WTC11 (cell line): ENCODE results near the gene GBA2. TPM values are rescaled to one million over a fixed set of nuclear protein-coding genes. Genes with fewer than 3 reads are reported as not detected.

Source experiments
- ATAC-seq: fragments of 200-7000 bp; cut with Tn5 transposase; 2 replicates; pipeline ENCODE4 v1.10.0; 2021; ENCODE audit warnings: mild to moderate bottlenecking, moderate library complexity
- CTCF ChIA-PET: fragments of 300-600 bp; sonication (Branson Sonifier 250); formaldehyde crosslinking; loops from one replicate; lab custom pipeline; 2021; ENCODE audit warnings: antibody characterized with exemption; lab: Charles Lee
- POLR2A ChIA-PET: fragments of 350-600 bp; sonication (Branson Sonifier 250); formaldehyde crosslinking; loops from one replicate; lab custom pipeline; 2021; ENCODE audit warnings: antibody characterized with exemption; lab: Charles Lee
- DNase-seq: peaks from one replicate; pipeline ENCODE4 v3.0.0; 2021; ENCODE audit warnings: low spot score
- H3K27ac Mint-ChIP-seq: 2 replicates; pipeline ENCODE4 v1.8.0; 2021; ENCODE audit warnings: mixed read lengths
- H3K27me3 Mint-ChIP-seq: 2 replicates; pipeline ENCODE4 v1.8.0; 2021; ENCODE audit warnings: low read depth, mild to moderate bottlenecking, moderate library complexity, mixed read lengths
- H3K36me3 Mint-ChIP-seq: 2 replicates; pipeline ENCODE4 v1.8.0; 2021; ENCODE audit warnings: mixed read lengths
- H3K4me1 Mint-ChIP-seq: 2 replicates; pipeline ENCODE4 v1.8.0; 2022; ENCODE audit warnings: mixed read lengths
- H3K4me3 Mint-ChIP-seq: 2 replicates; pipeline ENCODE4 v1.8.0; 2021; ENCODE audit warnings: mild to moderate bottlenecking, moderate library complexity, mixed read lengths
- H3K9me3 Mint-ChIP-seq: 2 replicates; pipeline ENCODE4 v1.8.0; 2021; ENCODE audit warnings: mixed read lengths
- ARID4B ChIP-seq: sonication (generic); formaldehyde crosslinking; IDR thresholded peaks from 2 replicates; pipeline ENCODE4 v1.8.0; 2023; ENCODE audit warnings: missing genetic modification reagents, mild to moderate bottlenecking, borderline replicate concordance
- HMGA2 ChIP-seq: fragments of 250-450 bp; sonication (Bioruptor Pico); IDR thresholded peaks from 2 replicates; pipeline ENCODE4 v1.4.0; 2021; ENCODE audit warnings: mild to moderate bottlenecking, moderate library complexity
- JAZF1 ChIP-seq: fragments of 250-450 bp; sonication (Bioruptor Pico); IDR thresholded peaks from 2 replicates; pipeline ENCODE4 v1.9.0; 2021; ENCODE audit warnings: moderate library complexity, mild to moderate bottlenecking, inconsistent platforms
- KAT7 ChIP-seq: sonication (generic); formaldehyde crosslinking; IDR thresholded peaks from 2 replicates; pipeline ENCODE4 v1.8.1; 2023; ENCODE audit warnings: missing genetic modification reagents, mild to moderate bottlenecking, borderline replicate concordance
- MYBL2 ChIP-seq: sonication (generic); formaldehyde crosslinking; IDR thresholded peaks from 2 replicates; pipeline ENCODE4 v1.8.1; 2023; ENCODE audit warnings: mild to moderate bottlenecking, moderate library complexity, missing genetic modification reagents
- RELA ChIP-seq: sonication (generic); formaldehyde crosslinking; IDR thresholded peaks from 2 replicates; pipeline ENCODE4 v1.8.1; 2022; ENCODE audit warnings: missing genetic modification reagents, mild to moderate bottlenecking, borderline replicate concordance
- RORB ChIP-seq: fragments of 250-450 bp; sonication (Bioruptor Pico); IDR thresholded peaks from 2 replicates; pipeline ENCODE4 v1.9.0; 2021; ENCODE audit warnings: mild to moderate bottlenecking
- ZBTB21 ChIP-seq: sonication (generic); formaldehyde crosslinking; IDR thresholded peaks from 2 replicates; pipeline ENCODE4 v1.8.1; 2023; ENCODE audit warnings: mild to moderate bottlenecking, missing genetic modification reagents, borderline replicate concordance
- ZNF138 ChIP-seq: sonication (generic); formaldehyde crosslinking; conservative IDR thresholded peaks from 2 replicates; pipeline ENCODE4 v1.8.1; 2022; ENCODE audit warnings: mild to moderate bottlenecking, moderate library complexity, missing genetic modification reagents
- ZNF232 ChIP-seq: sonication (generic); formaldehyde crosslinking; IDR thresholded peaks from 2 replicates; pipeline ENCODE4 v1.8.0; 2022; ENCODE audit warnings: mild to moderate bottlenecking, missing genetic modification reagents
- ZNF281 ChIP-seq: sonication (generic); formaldehyde crosslinking; IDR thresholded peaks from 2 replicates; pipeline ENCODE4 v1.8.0; 2023; ENCODE audit warnings: mild to moderate bottlenecking, missing genetic modification reagents
- ZNF423 ChIP-seq: fragments of 250-450 bp; sonication (Bioruptor Pico); IDR thresholded peaks from 2 replicates; pipeline ENCODE4 v2.1.2; 2022; ENCODE audit warnings: mild to moderate bottlenecking, moderate library complexity
- ZNF671 ChIP-seq: fragments of 250-450 bp; sonication (Bioruptor Pico); IDR thresholded peaks from 2 replicates; pipeline ENCODE4 v1.8.0; 2021; ENCODE audit warnings: mild to moderate bottlenecking
- total RNA-seq: library from RNA; stranded (reverse); gene quantifications from 3 replicates; pipeline ENCODE4 v1.2.3, GENCODE V29; 2021
- TF ChIP-seq, protein P1 (sequence below): fragments of 250-450 bp; sonication (Bioruptor Pico); IDR thresholded peaks from 2 replicates; pipeline ENCODE4 v2.1.2; 2022; ENCODE audit warnings: mild to moderate bottlenecking, moderate library complexity
- TF ChIP-seq, protein P2 (sequence below): fragments of 200-600 bp; IDR thresholded peaks from 2 replicates; pipeline ENCODE4 v1.8.0; 2022; ENCODE audit warnings: antibody characterized with exemption
- TF ChIP-seq, protein P3 (sequence below): sonication (generic); formaldehyde crosslinking; IDR thresholded peaks from 2 replicates; pipeline ENCODE4 v1.8.0; 2022; ENCODE audit warnings: mild to moderate bottlenecking, missing genetic modification reagents
- TF ChIP-seq, protein P4 (sequence below): sonication (generic); formaldehyde crosslinking; IDR thresholded peaks from 2 replicates; pipeline ENCODE4 v1.8.1; 2022; ENCODE audit warnings: missing genetic modification reagents, borderline replicate concordance
- TF ChIP-seq, protein P5 (sequence below): fragments of 250-450 bp; sonication (Bioruptor Pico); IDR thresholded peaks from 2 replicates; pipeline ENCODE4 v1.9.0; 2021; ENCODE audit warnings: mild to moderate bottlenecking

The GBA2 gene
- total RNA-seq, 1 experiment from 2014 or later, result 104 TPM

GRCh38 chr9:35691757-35692301, 57.2 kb downstream of the GBA2 start:
- H3K36me3 Mint-ChIP-seq, result peaks cover 6% of the 10 kb centered on the region
- H3K27me3 Mint-ChIP-seq, result no peaks in the 10 kb centered on the region
- H3K4me1 Mint-ChIP-seq, result peaks cover 23% of the 10 kb centered on the region
- TF ChIP-seq ZNF232 (CRISPR knock-in tag) (no peak), JAZF1 (CRISPR knock-in tag) (no peak), RORB (CRISPR knock-in tag) (no peak), ZNF281 (CRISPR knock-in tag) (no peak), RELA (no peak)
- TF ChIP-seq, protein P1, sequence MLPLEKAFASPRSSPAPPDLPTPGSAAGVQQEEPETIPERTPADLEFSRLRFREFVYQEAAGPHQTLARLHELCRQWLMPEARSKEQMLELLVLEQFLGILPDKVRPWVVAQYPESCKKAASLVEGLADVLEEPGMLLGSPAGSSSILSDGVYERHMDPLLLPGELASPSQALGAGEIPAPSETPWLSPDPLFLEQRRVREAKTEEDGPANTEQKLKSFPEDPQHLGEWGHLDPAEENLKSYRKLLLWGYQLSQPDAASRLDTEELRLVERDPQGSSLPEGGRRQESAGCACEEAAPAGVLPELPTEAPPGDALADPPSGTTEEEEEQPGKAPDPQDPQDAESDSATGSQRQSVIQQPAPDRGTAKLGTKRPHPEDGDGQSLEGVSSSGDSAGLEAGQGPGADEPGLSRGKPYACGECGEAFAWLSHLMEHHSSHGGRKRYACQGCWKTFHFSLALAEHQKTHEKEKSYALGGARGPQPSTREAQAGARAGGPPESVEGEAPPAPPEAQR (CRISPR knock-in tag), result no peak
- H3K4me3 Mint-ChIP-seq, result peak overlapping the region; percentile 91
- ChIA-PET CTCF (interaction anchor here (0.7 to 6.8 kb wide), 14 partner anchors 9 to 93 kb away, joined by 3 to 49 read pairs (median 12); partner anchors contain the start of genes ARHGEF39, CCDC107, RMRP and TESK1), POLR2A (interaction anchor here (1.2 to 5.2 kb wide), 6 partner anchors 9 to 65 kb away, joined by 3 to 38 read pairs (median 16); partner anchors contain the start of genes ARHGEF39, CCDC107 and RMRP)
- ATAC-seq (no peak), DNase-seq (peak; percentile 33)
- H3K27ac Mint-ChIP-seq, result peak overlapping the region; percentile 47; the same call in 1 of the 2 replicates
- no peaks in the 10 kb centered on the region for H3K9me3 Mint-ChIP-seq

- ATAC-seq, result peak; percentile 41
These were observed 57.7 kb downstream of the GBA2 start for GRCh38 chr9:35691334-35691650.

More at GRCh38 chr9:35691334-35691650, 57.7 kb downstream of the GBA2 start:
- 0 out of 2 replicates have a peak overlapping the region, but pooled peaks have one; percentile 23 for H3K27ac Mint-ChIP-seq
- peak overlapping the region; percentile 91 for H3K4me3 Mint-ChIP-seq
- H3K4me1 Mint-ChIP-seq, result peaks cover 23% of the 10 kb centered on the region
- peaks cover 4% of the 10 kb centered on the region for H3K36me3 Mint-ChIP-seq
- TF ChIP-seq ZBTB21 (CRISPR knock-in tag), result no peak
- TF ChIP-seq, protein P2, sequence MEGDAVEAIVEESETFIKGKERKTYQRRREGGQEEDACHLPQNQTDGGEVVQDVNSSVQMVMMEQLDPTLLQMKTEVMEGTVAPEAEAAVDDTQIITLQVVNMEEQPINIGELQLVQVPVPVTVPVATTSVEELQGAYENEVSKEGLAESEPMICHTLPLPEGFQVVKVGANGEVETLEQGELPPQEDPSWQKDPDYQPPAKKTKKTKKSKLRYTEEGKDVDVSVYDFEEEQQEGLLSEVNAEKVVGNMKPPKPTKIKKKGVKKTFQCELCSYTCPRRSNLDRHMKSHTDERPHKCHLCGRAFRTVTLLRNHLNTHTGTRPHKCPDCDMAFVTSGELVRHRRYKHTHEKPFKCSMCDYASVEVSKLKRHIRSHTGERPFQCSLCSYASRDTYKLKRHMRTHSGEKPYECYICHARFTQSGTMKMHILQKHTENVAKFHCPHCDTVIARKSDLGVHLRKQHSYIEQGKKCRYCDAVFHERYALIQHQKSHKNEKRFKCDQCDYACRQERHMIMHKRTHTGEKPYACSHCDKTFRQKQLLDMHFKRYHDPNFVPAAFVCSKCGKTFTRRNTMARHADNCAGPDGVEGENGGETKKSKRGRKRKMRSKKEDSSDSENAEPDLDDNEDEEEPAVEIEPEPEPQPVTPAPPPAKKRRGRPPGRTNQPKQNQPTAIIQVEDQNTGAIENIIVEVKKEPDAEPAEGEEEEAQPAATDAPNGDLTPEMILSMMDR, result no peak
- TF ChIP-seq ZNF671, result no peak
- no peak for TF ChIP-seq ARID4B (CRISPR knock-in tag)
- TF ChIP-seq, protein P3, sequence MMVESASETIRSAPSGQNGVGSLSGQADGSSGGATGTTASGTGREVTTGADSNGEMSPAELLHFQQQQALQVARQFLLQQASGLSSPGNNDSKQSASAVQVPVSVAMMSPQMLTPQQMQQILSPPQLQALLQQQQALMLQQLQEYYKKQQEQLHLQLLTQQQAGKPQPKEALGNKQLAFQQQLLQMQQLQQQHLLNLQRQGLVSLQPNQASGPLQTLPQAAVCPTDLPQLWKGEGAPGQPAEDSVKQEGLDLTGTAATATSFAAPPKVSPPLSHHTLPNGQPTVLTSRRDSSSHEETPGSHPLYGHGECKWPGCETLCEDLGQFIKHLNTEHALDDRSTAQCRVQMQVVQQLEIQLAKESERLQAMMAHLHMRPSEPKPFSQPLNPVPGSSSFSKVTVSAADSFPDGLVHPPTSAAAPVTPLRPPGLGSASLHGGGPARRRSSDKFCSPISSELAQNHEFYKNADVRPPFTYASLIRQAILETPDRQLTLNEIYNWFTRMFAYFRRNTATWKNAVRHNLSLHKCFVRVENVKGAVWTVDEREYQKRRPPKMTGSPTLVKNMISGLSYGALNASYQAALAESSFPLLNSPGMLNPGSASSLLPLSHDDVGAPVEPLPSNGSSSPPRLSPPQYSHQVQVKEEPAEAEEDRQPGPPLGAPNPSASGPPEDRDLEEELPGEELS (CRISPR knock-in tag), result no peak
- TF ChIP-seq, protein P4, sequence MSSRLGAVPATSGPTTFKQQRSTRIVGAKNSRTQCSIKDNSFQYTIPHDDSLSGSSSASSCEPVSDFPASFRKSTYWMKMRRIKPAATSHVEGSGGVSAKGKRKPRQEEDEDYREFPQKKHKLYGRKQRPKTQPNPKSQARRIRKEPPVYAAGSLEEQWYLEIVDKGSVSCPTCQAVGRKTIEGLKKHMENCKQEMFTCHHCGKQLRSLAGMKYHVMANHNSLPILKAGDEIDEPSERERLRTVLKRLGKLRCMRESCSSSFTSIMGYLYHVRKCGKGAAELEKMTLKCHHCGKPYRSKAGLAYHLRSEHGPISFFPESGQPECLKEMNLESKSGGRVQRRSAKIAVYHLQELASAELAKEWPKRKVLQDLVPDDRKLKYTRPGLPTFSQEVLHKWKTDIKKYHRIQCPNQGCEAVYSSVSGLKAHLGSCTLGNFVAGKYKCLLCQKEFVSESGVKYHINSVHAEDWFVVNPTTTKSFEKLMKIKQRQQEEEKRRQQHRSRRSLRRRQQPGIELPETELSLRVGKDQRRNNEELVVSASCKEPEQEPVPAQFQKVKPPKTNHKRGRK (CRISPR knock-in tag), result no peak
- no peak for TF ChIP-seq KAT7 (CRISPR knock-in tag)
- TF ChIP-seq, protein P5, sequence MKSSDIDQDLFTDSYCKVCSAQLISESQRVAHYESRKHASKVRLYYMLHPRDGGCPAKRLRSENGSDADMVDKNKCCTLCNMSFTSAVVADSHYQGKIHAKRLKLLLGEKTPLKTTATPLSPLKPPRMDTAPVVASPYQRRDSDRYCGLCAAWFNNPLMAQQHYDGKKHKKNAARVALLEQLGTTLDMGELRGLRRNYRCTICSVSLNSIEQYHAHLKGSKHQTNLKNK (CRISPR knock-in tag), result no peak
- no peak for TF ChIP-seq MYBL2
- no peak for TF ChIP-seq ZNF423 (CRISPR knock-in tag)
- TF ChIP-seq HMGA2, result no peak
- no peak for TF ChIP-seq ZNF138 (CRISPR knock-in tag)
- H3K9me3 Mint-ChIP-seq, result no peaks in the 10 kb centered on the region
- POLR2A ChIA-PET, result interaction anchor here (1.2 to 5.2 kb wide), 12 partner anchors 8 to 588 kb away, joined by 3 to 38 read pairs (median 11); partner anchors contain the start of genes ARHGEF39, CCDC107, CREB3 and RMRP
- DNase-seq, result no peak
- CTCF ChIA-PET, result interaction anchor here (0.9 to 6.8 kb wide), 17 partner anchors 16 to 99 kb away, joined by 3 to 49 read pairs (median 11); partner anchors contain the start of genes ARHGEF39, CCDC107, CREB3 and RMRP
- no peaks in the 10 kb centered on the region for H3K27me3 Mint-ChIP-seq
